ENCODE measurements around the gene GZMM. TPM values are rescaled to one million over a fixed set of nuclear protein-coding genes. Genes with fewer than 3 reads are reported as not detected.

GZMM gene
- total RNA-seq, 1 experiment from 2014 or later = 0.66 TPM

DNA sequence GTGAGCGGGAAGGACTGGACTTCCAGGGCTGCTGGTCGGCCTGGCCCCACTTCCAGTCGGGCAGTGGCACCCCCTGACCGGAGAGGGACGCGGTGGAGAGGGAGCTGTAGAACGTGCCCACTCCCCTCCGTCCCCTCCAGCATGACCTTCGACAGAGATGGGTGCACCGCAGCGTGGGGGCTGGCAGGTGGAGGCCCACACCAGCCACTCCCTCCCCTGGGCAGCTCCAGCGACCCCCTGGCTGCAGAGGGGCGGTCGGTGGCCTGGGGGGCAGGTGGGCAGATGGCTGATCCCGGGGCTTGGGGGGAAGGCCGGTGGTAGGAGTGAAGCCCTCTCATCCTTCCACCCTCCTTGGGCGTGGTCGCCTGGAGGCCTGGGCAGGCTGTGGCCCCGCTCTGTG, 48.2 kb downstream of the GZMM start:
- H4K8ac ChIP-seq (replicated peaks; ENCODE audit: insufficient read length, low read depth, low read length) = no peak overlapping the region
- H3K4ac ChIP-seq (ENCODE audit: low read depth, low read length) = no peak overlapping the region
- peaks cover 12% of the 10 kb centered on the region; the same call in 1 of the 2 replicates for H3K27me3 ChIP-seq (ENCODE audit: insufficient read depth, low read length)
- H3K9me3 ChIP-seq (ENCODE audit: control insufficient read depth, low read depth, low read length) = no peaks in the 10 kb centered on the region
- H3K9ac ChIP-seq (ENCODE audit: extremely low read depth, insufficient read length, low read length) = no peak overlapping the region
- no peaks in the 10 kb centered on the region for H3K36me3 Mint-ChIP-seq (ENCODE audit: insufficient read depth in 1 of 3, low read depth in 3 of 3)
- H3K27ac Mint-ChIP-seq = no peak overlapping the region
- no peak overlapping the region for H3K56ac ChIP-seq (ENCODE audit: insufficient read length, low read depth, low read length)
- no peak overlapping the region for H2BK12ac ChIP-seq (ENCODE audit: insufficient read length, low read depth, low read length)
- no peak overlapping the region for H2BK120ac ChIP-seq (ENCODE audit: low read depth, low read length, poor library complexity, severe bottlenecking)
- no CpG with 5 or more reads among the region's 19 CpGs for WGBS (ENCODE audit: extremely low coverage, insufficient read length, low lambda C conversion rate)
- no peak overlapping the region for H2AK5ac ChIP-seq (ENCODE audit: insufficient read length, low read length)
- no peaks in the 10 kb centered on the region for H3K79me2 ChIP-seq (ENCODE audit: insufficient read depth, low read length)
- no peak for DNase-seq
- H3K23me2 ChIP-seq (ENCODE audit: insufficient read length, low read depth, low read length, poor library complexity, severe bottlenecking) = no peaks in the 10 kb centered on the region
- H2BK5ac ChIP-seq (ENCODE audit: insufficient read length, low read length) = no peak overlapping the region
- peaks cover 2 to 5% of the 10 kb centered on the region in 2 experiments; a peak in 1 of 4 replicates for H3K4me1 Mint-ChIP-seq
- H3K4me3 Mint-ChIP-seq = no peak overlapping the region
- no peaks in the 10 kb centered on the region for H3K79me1 ChIP-seq (ENCODE audit: insufficient read depth, low read depth, low read length, poor library complexity, severe bottlenecking)
- TF ChIP-seq, protein P1, sequence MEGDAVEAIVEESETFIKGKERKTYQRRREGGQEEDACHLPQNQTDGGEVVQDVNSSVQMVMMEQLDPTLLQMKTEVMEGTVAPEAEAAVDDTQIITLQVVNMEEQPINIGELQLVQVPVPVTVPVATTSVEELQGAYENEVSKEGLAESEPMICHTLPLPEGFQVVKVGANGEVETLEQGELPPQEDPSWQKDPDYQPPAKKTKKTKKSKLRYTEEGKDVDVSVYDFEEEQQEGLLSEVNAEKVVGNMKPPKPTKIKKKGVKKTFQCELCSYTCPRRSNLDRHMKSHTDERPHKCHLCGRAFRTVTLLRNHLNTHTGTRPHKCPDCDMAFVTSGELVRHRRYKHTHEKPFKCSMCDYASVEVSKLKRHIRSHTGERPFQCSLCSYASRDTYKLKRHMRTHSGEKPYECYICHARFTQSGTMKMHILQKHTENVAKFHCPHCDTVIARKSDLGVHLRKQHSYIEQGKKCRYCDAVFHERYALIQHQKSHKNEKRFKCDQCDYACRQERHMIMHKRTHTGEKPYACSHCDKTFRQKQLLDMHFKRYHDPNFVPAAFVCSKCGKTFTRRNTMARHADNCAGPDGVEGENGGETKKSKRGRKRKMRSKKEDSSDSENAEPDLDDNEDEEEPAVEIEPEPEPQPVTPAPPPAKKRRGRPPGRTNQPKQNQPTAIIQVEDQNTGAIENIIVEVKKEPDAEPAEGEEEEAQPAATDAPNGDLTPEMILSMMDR (conservative IDR thresholded peaks at IDR 0.05) = no peak
- no peak overlapping the region for H4K91ac ChIP-seq (ENCODE audit: insufficient read length, low read depth, low read length)
- no peak overlapping the region for H3K4me2 ChIP-seq (ENCODE audit: insufficient read depth, insufficient read length, low read length)
- peaks cover 52% of the 10 kb centered on the region for H3K27me3 Mint-ChIP-seq (ENCODE audit: low read depth)
- H3K18ac ChIP-seq (ENCODE audit: insufficient read length, low read depth, low read length) = no peak overlapping the region
- no peak overlapping the region for H2BK20ac ChIP-seq (ENCODE audit: low read depth, low read length, poor library complexity, severe bottlenecking)
- H2AFZ ChIP-seq (ENCODE audit: low read length) = no peak overlapping the region
- H3K27ac ChIP-seq (ENCODE audit: insufficient read length, low read depth, low read length) = no peak overlapping the region
- no peak overlapping the region; the same call in 1 of the 2 replicates for H3K14ac ChIP-seq (ENCODE audit: insufficient read depth, low read length)
- H2BK15ac ChIP-seq (ENCODE audit: low read depth, low read length) = no peak overlapping the region
- peaks cover 3% of the 10 kb centered on the region for H4K20me1 ChIP-seq (ENCODE audit: control insufficient read depth, insufficient read depth, insufficient read length)
- H3K9me3 Mint-ChIP-seq = no peaks in the 10 kb centered on the region
- H3K4me1 ChIP-seq (ENCODE audit: insufficient read depth, low read length) = no peaks in the 10 kb centered on the region
- H4K5ac ChIP-seq (ENCODE audit: insufficient read length, low read depth, low read length) = no peak overlapping the region
- H3T11ph ChIP-seq (ENCODE audit: low read length) = no peak overlapping the region
- H3K23ac ChIP-seq (ENCODE audit: insufficient read length, low read depth, low read length) = no peak overlapping the region
